Measurements from ENCODE around the gene OR6C74. TPM values are rescaled to one million over a fixed set of nuclear protein-coding genes. Genes with fewer than 3 reads are reported as not detected.

The OR6C74 gene
- not detected in 5 replicates for total RNA-seq (2022; extraction: Qiagen RNA extraction)

GRCh38 chr12:55244309-55244708 lies at the start of gene OR6C74:
TSS of gene OR6C74 (plus strand) at chr12:55244609. CDS start at chr12:55247288, 2,679 bp downstream.

GRCh38 chr12:55220725-55221124 lies 23.7 kb upstream of the OR6C74 start, which contains the start of gene OR10A7:
TSS of gene OR10A7 (plus strand) at chr12:55221025. CDS start at chr12:55221025, 0 bp downstream.

Other genes starting within 250 kb of the OR6C74 start
- 0.03 TPM in 1 of 5 replicates, not detected in the others for gene NEUROD4, start 224.6 kb upstream of the OR6C74 start, total RNA-seq (2022; extraction: Qiagen RNA extraction)
- not detected in 5 replicates for gene OR9K2, start 118.2 kb upstream of the OR6C74 start, total RNA-seq (2022; extraction: Qiagen RNA extraction)
- gene OR10A7, start 23.6 kb upstream of the OR6C74 start, total RNA-seq (2022; extraction: Qiagen RNA extraction), result not detected in 5 replicates
- not detected in 5 replicates for gene OR6C6, start 52.0 kb downstream of the OR6C74 start, total RNA-seq (2022; extraction: Qiagen RNA extraction)
- not detected in 5 replicates for gene OR6C1, start 69.7 kb downstream of the OR6C74 start, total RNA-seq (2022; extraction: Qiagen RNA extraction)
- gene OR6C3, start 86.1 kb downstream of the OR6C74 start, total RNA-seq (2022; extraction: Qiagen RNA extraction), result not detected in 5 replicates
- not detected in 5 replicates for gene OR6C75, start 118.4 kb downstream of the OR6C74 start, total RNA-seq (2022; extraction: Qiagen RNA extraction)
- gene OR6C65, start 155.9 kb downstream of the OR6C74 start, total RNA-seq (2022; extraction: Qiagen RNA extraction), result not detected in 5 replicates
- gene OR6C76, start 181.6 kb downstream of the OR6C74 start, total RNA-seq (2022; extraction: Qiagen RNA extraction), result not detected in 5 replicates
- gene OR6C2, start 199.5 kb downstream of the OR6C74 start, total RNA-seq (2022; extraction: Qiagen RNA extraction), result not detected in 5 replicates
- gene OR6C70, start 225.5 kb downstream of the OR6C74 start, total RNA-seq (2022; extraction: Qiagen RNA extraction), result not detected in 5 replicates
- not detected in 5 replicates for gene OR6C68, start 247.8 kb downstream of the OR6C74 start, total RNA-seq (2022; extraction: Qiagen RNA extraction)

Data from A549 treated with dexamethasone at 1 μM for 4 hours (cell line).